WTC11 (cell line): ENCODE results near the gene PIGZ. TPM values are rescaled to one million over a fixed set of nuclear protein-coding genes. Genes with fewer than 3 reads are reported as not detected.

Source experiments
- ATAC-seq: fragments of 200-7000 bp; cut with Tn5 transposase; 2 replicates; pipeline ENCODE4 v1.10.0; 2021; ENCODE audit warnings: mild to moderate bottlenecking, moderate library complexity
- CTCF ChIA-PET: fragments of 300-600 bp; sonication (Branson Sonifier 250); formaldehyde crosslinking; loops from one replicate; lab custom pipeline; 2021; ENCODE audit warnings: antibody characterized with exemption; lab: Charles Lee
- POLR2A ChIA-PET: fragments of 350-600 bp; sonication (Branson Sonifier 250); formaldehyde crosslinking; loops from one replicate; lab custom pipeline; 2021; ENCODE audit warnings: antibody characterized with exemption; lab: Charles Lee
- DNase-seq: peaks from one replicate; pipeline ENCODE4 v3.0.0; 2021; ENCODE audit warnings: low spot score
- H3K27ac Mint-ChIP-seq: 2 replicates; pipeline ENCODE4 v1.8.0; 2021; ENCODE audit warnings: mixed read lengths
- H3K27me3 Mint-ChIP-seq: 2 replicates; pipeline ENCODE4 v1.8.0; 2021; ENCODE audit warnings: low read depth, mild to moderate bottlenecking, moderate library complexity, mixed read lengths
- H3K36me3 Mint-ChIP-seq: 2 replicates; pipeline ENCODE4 v1.8.0; 2021; ENCODE audit warnings: mixed read lengths
- H3K4me1 Mint-ChIP-seq: 2 replicates; pipeline ENCODE4 v1.8.0; 2022; ENCODE audit warnings: mixed read lengths
- H3K4me3 Mint-ChIP-seq: 2 replicates; pipeline ENCODE4 v1.8.0; 2021; ENCODE audit warnings: mild to moderate bottlenecking, moderate library complexity, mixed read lengths
- H3K9me3 Mint-ChIP-seq: 2 replicates; pipeline ENCODE4 v1.8.0; 2021; ENCODE audit warnings: mixed read lengths
- CREB1 ChIP-seq: sonication (generic); formaldehyde crosslinking; IDR thresholded peaks from 2 replicates; pipeline ENCODE4 v1.8.0; 2023; ENCODE audit warnings: mild to moderate bottlenecking, missing genetic modification reagents
- FOXJ3 ChIP-seq: sonication (generic); formaldehyde crosslinking; IDR thresholded peaks from 2 replicates; pipeline ENCODE4 v1.9.0; 2021; ENCODE audit warnings: missing genetic modification reagents, mild to moderate bottlenecking, borderline replicate concordance
- KAT7 ChIP-seq: sonication (generic); formaldehyde crosslinking; IDR thresholded peaks from 2 replicates; pipeline ENCODE4 v1.8.1; 2023; ENCODE audit warnings: missing genetic modification reagents, mild to moderate bottlenecking, borderline replicate concordance
- SMAD3 ChIP-seq: sonication (generic); formaldehyde crosslinking; IDR thresholded peaks from 2 replicates; pipeline ENCODE4 v1.8.0; 2022; ENCODE audit warnings: missing genetic modification reagents, mild to moderate bottlenecking, borderline replicate concordance
- SP1 ChIP-seq: sonication (generic); formaldehyde crosslinking; conservative IDR thresholded peaks from 2 replicates; pipeline ENCODE4 v1.8.1; 2022; ENCODE audit warnings: missing genetic modification reagents
- TCF7 ChIP-seq: sonication (generic); formaldehyde crosslinking; IDR thresholded peaks from 2 replicates; pipeline ENCODE4 v1.8.0; 2022; ENCODE audit warnings: mild to moderate bottlenecking, low read depth, missing genetic modification reagents, moderate library complexity
- TEAD1 ChIP-seq: sonication (generic); formaldehyde crosslinking; IDR thresholded peaks from 2 replicates; pipeline ENCODE4 v1.8.0; 2022; ENCODE audit warnings: mild to moderate bottlenecking, missing genetic modification reagents
- TP53 ChIP-seq: sonication (generic); formaldehyde crosslinking; IDR thresholded peaks from 2 replicates; pipeline ENCODE4 v1.8.1; 2023; ENCODE audit warnings: mild to moderate bottlenecking, missing genetic modification reagents
- ZNF219 ChIP-seq: sonication (generic); formaldehyde crosslinking; IDR thresholded peaks from 2 replicates; pipeline ENCODE4 v1.8.0; 2023; ENCODE audit warnings: missing genetic modification reagents, mild to moderate bottlenecking, borderline replicate concordance
- ZNF317 ChIP-seq: sonication (generic); formaldehyde crosslinking; IDR thresholded peaks from 2 replicates; pipeline ENCODE4 v1.8.1; 2023; ENCODE audit warnings: low read depth, mild to moderate bottlenecking, moderate library complexity, missing genetic modification reagents, borderline replicate concordance
- total RNA-seq: library from RNA; stranded (reverse); gene quantifications from 3 replicates; pipeline ENCODE4 v1.2.3, GENCODE V29; 2021
- TF ChIP-seq, protein P1 (sequence below): sonication (generic); formaldehyde crosslinking; IDR thresholded peaks from 2 replicates; pipeline ENCODE4 v1.8.1; 2023; ENCODE audit warnings: mild to moderate bottlenecking, missing genetic modification reagents, borderline replicate concordance
- TF ChIP-seq, protein P2 (sequence below): sonication (generic); formaldehyde crosslinking; IDR thresholded peaks from 2 replicates; pipeline ENCODE4 v1.8.1; 2022; ENCODE audit warnings: mild to moderate bottlenecking, missing genetic modification reagents, moderate library complexity, borderline replicate concordance
- TF ChIP-seq, protein P3 (sequence below): fragments of 250-450 bp; sonication (Bioruptor Pico); IDR thresholded peaks from 2 replicates; pipeline ENCODE4 v1.9.0; 2021; ENCODE audit warnings: mild to moderate bottlenecking
- TF ChIP-seq, protein P4 (sequence below): sonication (generic); formaldehyde crosslinking; IDR thresholded peaks from 2 replicates; pipeline ENCODE4 v1.8.0; 2022; ENCODE audit warnings: missing genetic modification reagents
- TF ChIP-seq, protein P5 (sequence below): sonication (generic); formaldehyde crosslinking; IDR thresholded peaks from 2 replicates; pipeline ENCODE4 v1.8.0; 2023; ENCODE audit warnings: missing genetic modification reagents, mild to moderate bottlenecking, borderline replicate concordance
- TF ChIP-seq, protein P6 (sequence below): sonication (generic); formaldehyde crosslinking; IDR thresholded peaks from 2 replicates; pipeline ENCODE4 v1.8.0; 2022; ENCODE audit warnings: mild to moderate bottlenecking, missing genetic modification reagents

The PIGZ gene
- total RNA-seq, 1 experiment from 2014 or later, result 0.37 TPM

DNA sequence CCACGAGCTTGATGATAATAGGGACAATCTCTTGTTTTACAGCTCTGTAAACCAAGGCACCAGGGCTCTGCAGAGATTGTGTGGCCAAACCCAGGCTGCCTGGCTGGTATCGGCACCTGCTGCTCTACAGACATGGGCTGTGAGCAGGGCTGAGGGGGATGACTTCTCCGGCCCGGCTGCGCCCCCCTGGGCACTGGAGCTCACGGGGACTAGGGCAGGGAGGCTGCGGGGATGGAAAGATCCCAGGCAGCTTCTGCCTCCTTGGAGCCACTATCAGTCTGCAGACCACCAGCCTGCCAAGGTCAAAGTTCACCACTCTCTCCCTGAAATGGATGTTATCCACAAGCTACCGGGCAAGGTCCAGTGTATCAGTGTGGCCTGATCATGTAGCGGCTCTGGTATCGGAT lies 22.0 kb upstream of the PIGZ start:
- Mint-ChIP-seq H3K27me3 (no peaks in the 10 kb centered on the region; the same call in 1 of the 2 replicates), H3K4me3 (no peak overlapping the region)
- no peak for DNase-seq
- POLR2A ChIA-PET, result no interaction called here
- TF ChIP-seq TCF7 (CRISPR knock-in tag) (no peak), KAT7 (no peak), TEAD1 (no peak), FOXJ3 (no peak), SMAD3 (CRISPR knock-in tag) (no peak), ZNF317 (CRISPR knock-in tag) (no peak), ZNF219 (CRISPR knock-in tag) (no peak), SP1 (CRISPR knock-in tag) (no peak), CREB1 (CRISPR knock-in tag) (no peak), TP53 (CRISPR knock-in tag) (no peak)
- TF ChIP-seq, protein P1, sequence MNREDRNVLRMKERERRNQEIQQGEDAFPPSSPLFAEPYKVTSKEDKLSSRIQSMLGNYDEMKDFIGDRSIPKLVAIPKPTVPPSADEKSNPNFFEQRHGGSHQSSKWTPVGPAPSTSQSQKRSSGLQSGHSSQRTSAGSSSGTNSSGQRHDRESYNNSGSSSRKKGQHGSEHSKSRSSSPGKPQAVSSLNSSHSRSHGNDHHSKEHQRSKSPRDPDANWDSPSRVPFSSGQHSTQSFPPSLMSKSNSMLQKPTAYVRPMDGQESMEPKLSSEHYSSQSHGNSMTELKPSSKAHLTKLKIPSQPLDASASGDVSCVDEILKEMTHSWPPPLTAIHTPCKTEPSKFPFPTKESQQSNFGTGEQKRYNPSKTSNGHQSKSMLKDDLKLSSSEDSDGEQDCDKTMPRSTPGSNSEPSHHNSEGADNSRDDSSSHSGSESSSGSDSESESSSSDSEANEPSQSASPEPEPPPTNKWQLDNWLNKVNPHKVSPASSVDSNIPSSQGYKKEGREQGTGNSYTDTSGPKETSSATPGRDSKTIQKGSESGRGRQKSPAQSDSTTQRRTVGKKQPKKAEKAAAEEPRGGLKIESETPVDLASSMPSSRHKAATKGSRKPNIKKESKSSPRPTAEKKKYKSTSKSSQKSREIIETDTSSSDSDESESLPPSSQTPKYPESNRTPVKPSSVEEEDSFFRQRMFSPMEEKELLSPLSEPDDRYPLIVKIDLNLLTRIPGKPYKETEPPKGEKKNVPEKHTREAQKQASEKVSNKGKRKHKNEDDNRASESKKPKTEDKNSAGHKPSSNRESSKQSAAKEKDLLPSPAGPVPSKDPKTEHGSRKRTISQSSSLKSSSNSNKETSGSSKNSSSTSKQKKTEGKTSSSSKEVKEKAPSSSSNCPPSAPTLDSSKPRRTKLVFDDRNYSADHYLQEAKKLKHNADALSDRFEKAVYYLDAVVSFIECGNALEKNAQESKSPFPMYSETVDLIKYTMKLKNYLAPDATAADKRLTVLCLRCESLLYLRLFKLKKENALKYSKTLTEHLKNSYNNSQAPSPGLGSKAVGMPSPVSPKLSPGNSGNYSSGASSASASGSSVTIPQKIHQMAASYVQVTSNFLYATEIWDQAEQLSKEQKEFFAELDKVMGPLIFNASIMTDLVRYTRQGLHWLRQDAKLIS (CRISPR knock-in tag), result no peak
- TF ChIP-seq, protein P2, sequence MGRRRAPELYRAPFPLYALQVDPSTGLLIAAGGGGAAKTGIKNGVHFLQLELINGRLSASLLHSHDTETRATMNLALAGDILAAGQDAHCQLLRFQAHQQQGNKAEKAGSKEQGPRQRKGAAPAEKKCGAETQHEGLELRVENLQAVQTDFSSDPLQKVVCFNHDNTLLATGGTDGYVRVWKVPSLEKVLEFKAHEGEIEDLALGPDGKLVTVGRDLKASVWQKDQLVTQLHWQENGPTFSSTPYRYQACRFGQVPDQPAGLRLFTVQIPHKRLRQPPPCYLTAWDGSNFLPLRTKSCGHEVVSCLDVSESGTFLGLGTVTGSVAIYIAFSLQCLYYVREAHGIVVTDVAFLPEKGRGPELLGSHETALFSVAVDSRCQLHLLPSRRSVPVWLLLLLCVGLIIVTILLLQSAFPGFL (CRISPR knock-in tag), result no peak
- TF ChIP-seq, protein P3, sequence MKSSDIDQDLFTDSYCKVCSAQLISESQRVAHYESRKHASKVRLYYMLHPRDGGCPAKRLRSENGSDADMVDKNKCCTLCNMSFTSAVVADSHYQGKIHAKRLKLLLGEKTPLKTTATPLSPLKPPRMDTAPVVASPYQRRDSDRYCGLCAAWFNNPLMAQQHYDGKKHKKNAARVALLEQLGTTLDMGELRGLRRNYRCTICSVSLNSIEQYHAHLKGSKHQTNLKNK (CRISPR knock-in tag), result no peak
- TF ChIP-seq, protein P4, sequence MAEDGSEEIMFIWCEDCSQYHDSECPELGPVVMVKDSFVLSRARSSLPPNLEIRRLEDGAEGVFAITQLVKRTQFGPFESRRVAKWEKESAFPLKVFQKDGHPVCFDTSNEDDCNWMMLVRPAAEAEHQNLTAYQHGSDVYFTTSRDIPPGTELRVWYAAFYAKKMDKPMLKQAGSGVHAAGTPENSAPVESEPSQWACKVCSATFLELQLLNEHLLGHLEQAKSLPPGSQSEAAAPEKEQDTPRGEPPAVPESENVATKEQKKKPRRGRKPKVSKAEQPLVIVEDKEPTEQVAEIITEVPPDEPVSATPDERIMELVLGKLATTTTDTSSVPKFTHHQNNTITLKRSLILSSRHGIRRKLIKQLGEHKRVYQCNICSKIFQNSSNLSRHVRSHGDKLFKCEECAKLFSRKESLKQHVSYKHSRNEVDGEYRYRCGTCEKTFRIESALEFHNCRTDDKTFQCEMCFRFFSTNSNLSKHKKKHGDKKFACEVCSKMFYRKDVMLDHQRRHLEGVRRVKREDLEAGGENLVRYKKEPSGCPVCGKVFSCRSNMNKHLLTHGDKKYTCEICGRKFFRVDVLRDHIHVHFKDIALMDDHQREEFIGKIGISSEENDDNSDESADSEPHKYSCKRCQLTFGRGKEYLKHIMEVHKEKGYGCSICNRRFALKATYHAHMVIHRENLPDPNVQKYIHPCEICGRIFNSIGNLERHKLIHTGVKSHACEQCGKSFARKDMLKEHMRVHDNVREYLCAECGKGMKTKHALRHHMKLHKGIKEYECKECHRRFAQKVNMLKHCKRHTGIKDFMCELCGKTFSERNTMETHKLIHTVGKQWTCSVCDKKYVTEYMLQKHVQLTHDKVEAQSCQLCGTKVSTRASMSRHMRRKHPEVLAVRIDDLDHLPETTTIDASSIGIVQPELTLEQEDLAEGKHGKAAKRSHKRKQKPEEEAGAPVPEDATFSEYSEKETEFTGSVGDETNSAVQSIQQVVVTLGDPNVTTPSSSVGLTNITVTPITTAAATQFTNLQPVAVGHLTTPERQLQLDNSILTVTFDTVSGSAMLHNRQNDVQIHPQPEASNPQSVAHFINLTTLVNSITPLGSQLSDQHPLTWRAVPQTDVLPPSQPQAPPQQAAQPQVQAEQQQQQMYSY (CRISPR knock-in tag), result no peak
- TF ChIP-seq, protein P5, sequence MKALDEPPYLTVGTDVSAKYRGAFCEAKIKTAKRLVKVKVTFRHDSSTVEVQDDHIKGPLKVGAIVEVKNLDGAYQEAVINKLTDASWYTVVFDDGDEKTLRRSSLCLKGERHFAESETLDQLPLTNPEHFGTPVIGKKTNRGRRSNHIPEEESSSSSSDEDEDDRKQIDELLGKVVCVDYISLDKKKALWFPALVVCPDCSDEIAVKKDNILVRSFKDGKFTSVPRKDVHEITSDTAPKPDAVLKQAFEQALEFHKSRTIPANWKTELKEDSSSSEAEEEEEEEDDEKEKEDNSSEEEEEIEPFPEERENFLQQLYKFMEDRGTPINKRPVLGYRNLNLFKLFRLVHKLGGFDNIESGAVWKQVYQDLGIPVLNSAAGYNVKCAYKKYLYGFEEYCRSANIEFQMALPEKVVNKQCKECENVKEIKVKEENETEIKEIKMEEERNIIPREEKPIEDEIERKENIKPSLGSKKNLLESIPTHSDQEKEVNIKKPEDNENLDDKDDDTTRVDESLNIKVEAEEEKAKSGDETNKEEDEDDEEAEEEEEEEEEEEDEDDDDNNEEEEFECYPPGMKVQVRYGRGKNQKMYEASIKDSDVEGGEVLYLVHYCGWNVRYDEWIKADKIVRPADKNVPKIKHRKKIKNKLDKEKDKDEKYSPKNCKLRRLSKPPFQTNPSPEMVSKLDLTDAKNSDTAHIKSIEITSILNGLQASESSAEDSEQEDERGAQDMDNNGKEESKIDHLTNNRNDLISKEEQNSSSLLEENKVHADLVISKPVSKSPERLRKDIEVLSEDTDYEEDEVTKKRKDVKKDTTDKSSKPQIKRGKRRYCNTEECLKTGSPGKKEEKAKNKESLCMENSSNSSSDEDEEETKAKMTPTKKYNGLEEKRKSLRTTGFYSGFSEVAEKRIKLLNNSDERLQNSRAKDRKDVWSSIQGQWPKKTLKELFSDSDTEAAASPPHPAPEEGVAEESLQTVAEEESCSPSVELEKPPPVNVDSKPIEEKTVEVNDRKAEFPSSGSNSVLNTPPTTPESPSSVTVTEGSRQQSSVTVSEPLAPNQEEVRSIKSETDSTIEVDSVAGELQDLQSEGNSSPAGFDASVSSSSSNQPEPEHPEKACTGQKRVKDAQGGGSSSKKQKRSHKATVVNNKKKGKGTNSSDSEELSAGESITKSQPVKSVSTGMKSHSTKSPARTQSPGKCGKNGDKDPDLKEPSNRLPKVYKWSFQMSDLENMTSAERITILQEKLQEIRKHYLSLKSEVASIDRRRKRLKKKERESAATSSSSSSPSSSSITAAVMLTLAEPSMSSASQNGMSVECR, result no peak
- TF ChIP-seq, protein P6, sequence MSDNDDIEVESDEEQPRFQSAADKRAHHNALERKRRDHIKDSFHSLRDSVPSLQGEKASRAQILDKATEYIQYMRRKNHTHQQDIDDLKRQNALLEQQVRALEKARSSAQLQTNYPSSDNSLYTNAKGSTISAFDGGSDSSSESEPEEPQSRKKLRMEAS (CRISPR knock-in tag), result no peak
- TF ChIP-seq, all 79 proteins: peak for 0
- ATAC-seq, result no peak
- CTCF ChIA-PET, result interaction anchor here (0.5 to 2.4 kb wide), 2 partner anchors 11 to 512 kb away, joined by 3 to 5 read pairs; no protein-coding TSS in a partner anchor
- H3K27ac Mint-ChIP-seq, result no peak overlapping the region
- no peaks in the 10 kb centered on the region for H3K36me3 Mint-ChIP-seq
- H3K4me1 Mint-ChIP-seq, result 0 out of 2 replicates have a peak, but pooled peaks cover 2% of the 10 kb centered on the region
- peaks cover 8% of the 10 kb centered on the region; the same call in 1 of the 2 replicates for H3K9me3 Mint-ChIP-seq
